Smooth muscle cell (in vitro differentiated cells): ENCODE data around the gene ANKRD1. TPM values are rescaled to one million over a fixed set of nuclear protein-coding genes. Genes with fewer than 3 reads are reported as not detected.

Experiments used
- DNase-seq: peaks from one replicate; lab custom pipeline; 2025; ENCODE audit not compliant: unreplicated experiment; lab: John Stamatoyannopoulos, UW
- H2AFZ ChIP-seq: fragments of 200-600 bp; sonication (generic); 2 replicates; pipeline ENCODE4 v1.6.0; 2016; ENCODE audit warnings: antibody characterized with exemption, low read depth, mild to moderate bottlenecking
- H3F3A ChIP-seq: fragments of 200-600 bp; sonication (generic); 2 replicates; pipeline ENCODE4 v1.6.0; 2017; ENCODE audit warnings: antibody characterized with exemption, low read depth
- H3K27ac ChIP-seq: fragments of 200-600 bp; sonication (generic); 2 replicates; pipeline ENCODE4 v1.5.1; 2016; ENCODE audit warnings: low read depth, mild to moderate bottlenecking
- H3K27me3 ChIP-seq: fragments of 200-600 bp; sonication (generic); 2 replicates; pipeline ENCODE4 v1.6.1; 2016; ENCODE audit warnings: low read depth, mild to moderate bottlenecking
- H3K36me3 ChIP-seq: fragments of 200-600 bp; sonication (generic); 2 replicates; pipeline ENCODE4 v1.5.1; 2016; ENCODE audit warnings: low read depth
- H3K4me1 ChIP-seq: fragments of 200-600 bp; sonication (generic); 2 replicates; pipeline ENCODE4 v1.5.1; 2016; ENCODE audit warnings: low read depth
- H3K4me2 ChIP-seq: fragments of 200-600 bp; sonication (generic); 2 replicates; pipeline ENCODE4 v1.6.0; 2016; ENCODE audit warnings: mild to moderate bottlenecking
- H3K4me3 ChIP-seq: fragments of 200-600 bp; sonication (generic); 2 replicates; pipeline ENCODE4 v1.5.1; 2016; ENCODE audit warnings: mild to moderate bottlenecking
- H3K79me2 ChIP-seq: fragments of 200-600 bp; sonication (generic); 2 replicates; pipeline ENCODE4 v1.6.0; 2016; ENCODE audit warnings: low read depth, mild to moderate bottlenecking
- H3K9ac ChIP-seq: fragments of 200-600 bp; sonication (generic); 2 replicates; pipeline ENCODE4 v1.6.0; 2016; ENCODE audit warnings: low read depth
- H3K9me3 ChIP-seq: fragments of 200-600 bp; sonication (generic); replicated peaks from 2 replicates; pipeline ENCODE4 v1.5.1; 2016; ENCODE audit warnings: low read depth
- H4K20me1 ChIP-seq: fragments of 200-600 bp; sonication (generic); 2 replicates; pipeline ENCODE4 v1.6.0; 2016; ENCODE audit warnings: low read depth
- CTCF ChIP-seq: fragments of 200-600 bp; sonication (generic); IDR thresholded peaks from 2 replicates; pipeline ENCODE4 v1.5.1; 2017; ENCODE audit warnings: borderline replicate concordance, mild to moderate bottlenecking, antibody characterized with exemption; ENCODE audit not compliant: insufficient read depth, poor library complexity, severe bottlenecking
- WGBS: methylation state at CpG from one replicate; pipeline ENCODE4 v1.1.7; 2016; ENCODE audit warnings: low lambda C conversion rate; 5-methylcytosine and 5-hydroxymethylcytosine counted together
- polyA plus RNA-seq: library from polyadenylated mRNA; unstranded; fragments of >200 nt; fragmentation: Nextera tagmentation; extraction: Ambion mirVana; gene quantifications from 2 replicates; pipeline ENCODE4 v1.2.1, GENCODE V29; 2016
- total RNA-seq: library from RNA; depleted of rRNA; stranded (reverse); fragments of >200 nt; gene quantifications from 2 replicates; pipeline ENCODE4 v1.2.3, GENCODE V29; 2014

ANKRD1 gene
- total RNA-seq (150 and 169 TPM in 2 replicates), polyA plus RNA-seq (20.0 and 50.9 TPM in 2 replicates)

DNA sequence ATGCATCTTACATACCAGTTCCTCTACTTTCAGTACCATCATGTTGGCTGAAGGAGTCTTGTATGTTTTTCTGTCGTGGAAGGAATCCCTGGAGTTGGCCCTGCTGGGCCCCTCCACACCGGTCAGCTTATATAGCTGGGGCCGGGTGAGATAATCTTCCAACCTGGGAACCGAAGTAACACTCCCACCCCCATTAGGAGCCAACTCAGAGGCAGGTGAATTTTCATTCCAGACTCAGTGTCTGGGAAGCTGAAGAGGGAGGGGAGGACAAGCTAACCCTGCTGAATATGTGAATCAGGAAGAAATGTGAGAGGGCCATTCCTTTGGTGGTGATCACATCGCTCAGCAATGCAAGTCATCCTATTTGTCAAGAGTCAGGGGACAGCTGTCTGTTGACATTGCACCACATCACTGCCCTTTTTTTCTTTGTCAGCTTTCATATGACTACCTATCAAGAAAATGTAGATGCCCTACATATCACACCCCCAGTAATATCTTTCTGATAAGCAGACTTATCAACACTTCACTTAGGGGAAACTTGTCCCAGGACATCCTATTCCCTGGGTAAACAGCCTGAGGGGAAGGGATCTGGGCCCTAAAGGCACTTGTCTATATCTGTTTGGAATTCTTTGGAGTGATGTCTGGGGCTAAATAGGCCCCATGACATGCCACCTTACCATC is at the start of gene ANKRD1:
TSS of gene ANKRD1 (minus strand) at position 102 of the 681 bp plus-strand sequence. CDS start at position 42, 60 bp downstream.
- Histone ChIP-seq H4K20me1 (no peaks in the 10 kb centered on the region), H3K4me2 (peak within 1 kb of the TSS; percentile 51), H3K27ac (peak within 1 kb of the TSS; percentile 80), H3K9me3 (no peaks in the 10 kb centered on the region), H3K4me3 (peak within 1 kb of the TSS; percentile 29), H3K36me3 (no peaks in the 10 kb centered on the region), H2AFZ (no peak within 1 kb of the TSS), H3K27me3 (no peaks in the 10 kb centered on the region), H3F3A (no peaks in the 10 kb centered on the region), H3K9ac (peak within 1 kb of the TSS; percentile 39), H3K4me1 (peaks cover 3% of the 10 kb centered on the region), H3K79me2 (no peaks in the 10 kb centered on the region)
- no peak for DNase-seq
- 5% methylated on average over 5 of the region's 5 CpGs for WGBS
- no peak for TF ChIP-seq CTCF

- Histone ChIP-seq H4K20me1 (no peaks in the 10 kb centered on the region), H3K27me3 (no peaks in the 10 kb centered on the region), H3K9me3 (no peaks in the 10 kb centered on the region), H3K4me1 (no peaks in the 10 kb centered on the region), H3F3A (no peaks in the 10 kb centered on the region), H3K4me2 (no peak overlapping the region), H3K79me2 (no peaks in the 10 kb centered on the region), H3K27ac (no peak overlapping the region), H3K9ac (no peak overlapping the region), H3K36me3 (no peaks in the 10 kb centered on the region), H3K4me3 (no peak overlapping the region), H2AFZ (no peak overlapping the region)
- no peak for DNase-seq
- 65% methylated on average over 6 of the region's 6 CpGs for WGBS
- TF ChIP-seq CTCF = no peak
Observed at GRCh38 chr10:90969947-90970673, 49.2 kb upstream of the ANKRD1 start.

GRCh38 chr10:90969121-90969534 is 48.2 kb upstream of the ANKRD1 start:
- Histone ChIP-seq H4K20me1 (no peaks in the 10 kb centered on the region), H3K27me3 (no peaks in the 10 kb centered on the region), H3K9ac (no peak overlapping the region), H3K4me2 (no peak overlapping the region), H3K4me3 (no peak overlapping the region), H3K4me1 (no peaks in the 10 kb centered on the region), H3K79me2 (no peaks in the 10 kb centered on the region), H3K36me3 (no peaks in the 10 kb centered on the region), H3K27ac (peak overlapping the region; percentile 8), H2AFZ (no peak overlapping the region), H3F3A (no peaks in the 10 kb centered on the region), H3K9me3 (no peaks in the 10 kb centered on the region)
- DNase-seq = no peak
- no peak for TF ChIP-seq CTCF
- WGBS = 78% methylated on average over 5 of the region's 5 CpGs
